Hepatocyte (in vitro differentiated cells): ENCODE measurements around the gene RAB11FIP4. TPM values are rescaled to one million over a fixed set of nuclear protein-coding genes. Genes with fewer than 3 reads are reported as not detected.
A peak's percentile ranks its signal among the peaks of the same experiment; 100 is the strongest.

ENCODE experiments used
- DNase-seq: peaks from one replicate; pipeline ENCODE4 v3.0.0-alpha.2; 2016; ENCODE audit warnings: low spot score
- H2AFZ ChIP-seq: fragments of 200-600 bp; sonication (generic); 2 replicates; pipeline ENCODE4 v1.6.0; 2016; ENCODE audit warnings: antibody characterized with exemption, mild to moderate bottlenecking
- H3K27ac ChIP-seq: fragments of 200-600 bp; sonication (generic); 2 replicates; pipeline ENCODE4 v1.5.1; 2016; ENCODE audit warnings: mild to moderate bottlenecking
- H3K27me3 ChIP-seq: fragments of 200-600 bp; sonication (generic); 2 replicates; pipeline ENCODE4 v1.6.1; 2016
- H3K36me3 ChIP-seq: fragments of 200-600 bp; sonication (generic); replicated peaks from 2 replicates; pipeline ENCODE4 v1.5.1; 2016; ENCODE audit warnings: low read depth; ENCODE audit not compliant: insufficient read depth
- H3K4me1 ChIP-seq: fragments of 200-600 bp; sonication (generic); 2 replicates; pipeline ENCODE4 v1.5.1; 2016; ENCODE audit warnings: mild to moderate bottlenecking, moderate library complexity; ENCODE audit not compliant: insufficient read depth
- H3K4me2 ChIP-seq: fragments of 200-600 bp; sonication (generic); 2 replicates; pipeline ENCODE4 v1.6.0; 2016
- H3K4me3 ChIP-seq: fragments of 200-600 bp; sonication (generic); 2 replicates; pipeline ENCODE4 v1.5.1; 2016; ENCODE audit warnings: mild to moderate bottlenecking
- H3K79me2 ChIP-seq: fragments of 200-600 bp; sonication (generic); 2 replicates; pipeline ENCODE4 v1.6.0; 2017; ENCODE audit warnings: mild to moderate bottlenecking
- H3K9me2 ChIP-seq: fragments of 200-600 bp; sonication (generic); replicated peaks from 2 replicates; pipeline ENCODE4 v1.6.0; 2017; ENCODE audit warnings: mild to moderate bottlenecking; ENCODE audit not compliant: insufficient read depth
- H3K9me3 ChIP-seq: fragments of 200-600 bp; sonication (generic); 2 replicates; pipeline ENCODE4 v1.5.1; 2016; ENCODE audit warnings: low read depth, mild to moderate bottlenecking
- H4K20me1 ChIP-seq: fragments of 200-600 bp; sonication (generic); 2 replicates; pipeline ENCODE4 v1.6.0; 2016; ENCODE audit warnings: mild to moderate bottlenecking; ENCODE audit not compliant: insufficient read depth, poor library complexity, severe bottlenecking
- EZH2 ChIP-seq: fragments of 200-600 bp; sonication (generic); IDR thresholded peaks from 2 replicates; pipeline ENCODE4 v1.6.1; 2016; ENCODE audit warnings: antibody characterized with exemption, mild to moderate bottlenecking, borderline replicate concordance
- EZH2phosphoT487 ChIP-seq: fragments of 200-600 bp; sonication (generic); IDR thresholded peaks from one replicate; pipeline ENCODE4 v1.6.1; 2018; ENCODE audit warnings: antibody characterized with exemption, mild to moderate bottlenecking, low read depth, moderate library complexity; ENCODE audit not compliant: unreplicated experiment, severe bottlenecking
- WGBS: methylation state at CpG from one replicate; pipeline ENCODE4 v1.1.6; 2016; ENCODE audit warnings: low lambda C conversion rate; ENCODE audit errors: missing lambda C conversion rate; 5-methylcytosine and 5-hydroxymethylcytosine counted together
- polyA plus RNA-seq: library from polyadenylated mRNA; unstranded; fragments of >200 nt; fragmentation: Nextera tagmentation; extraction: Ambion mirVana; gene quantifications from 2 replicates; pipeline ENCODE4 v1.2.1, GENCODE V29; 2016
- total RNA-seq: library from RNA; depleted of rRNA; stranded (reverse); fragments of >200 nt; gene quantifications from 2 replicates; pipeline ENCODE4 v1.2.3, GENCODE V29; 2014
- TF ChIP-seq, protein P1 (sequence below): fragments of 200-600 bp; sonication (generic); IDR thresholded peaks from 2 replicates; pipeline ENCODE4 v1.5.1; 2016; ENCODE audit warnings: antibody characterized with exemption, mild to moderate bottlenecking; ENCODE audit not compliant: poor library complexity

Gene RAB11FIP4
- total and polyA plus RNA-seq, 2 experiments from 2014 or later: 25.8 to 35.6 TPM

DNA sequence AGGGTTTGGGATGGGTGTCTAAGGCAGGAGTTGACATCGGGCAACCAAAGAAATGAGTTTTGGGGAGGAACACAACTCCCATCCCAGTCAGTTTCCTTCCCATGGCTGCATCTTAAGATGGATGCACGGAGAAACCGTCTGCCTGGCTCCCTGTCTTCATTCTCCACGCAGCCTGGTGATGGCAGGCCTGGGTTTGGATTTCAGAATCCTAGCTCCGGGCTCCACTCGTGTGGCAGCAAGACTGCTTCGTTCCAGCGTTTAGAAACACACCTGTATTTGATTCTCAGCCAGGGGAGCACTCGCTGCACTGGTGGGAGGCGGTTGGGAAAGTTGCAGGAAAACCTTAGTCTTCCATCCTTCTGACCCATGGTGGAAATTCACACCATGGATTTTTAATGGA lies 141.1 kb downstream of the RAB11FIP4 start:
- H3K27ac ChIP-seq: no peak overlapping the region
- no peaks in the 10 kb centered on the region for H3K9me2 ChIP-seq
- 86% methylated on average over 10 of the region's 10 CpGs for WGBS
- H3K79me2 ChIP-seq: no peaks in the 10 kb centered on the region
- TF ChIP-seq, protein P1, sequence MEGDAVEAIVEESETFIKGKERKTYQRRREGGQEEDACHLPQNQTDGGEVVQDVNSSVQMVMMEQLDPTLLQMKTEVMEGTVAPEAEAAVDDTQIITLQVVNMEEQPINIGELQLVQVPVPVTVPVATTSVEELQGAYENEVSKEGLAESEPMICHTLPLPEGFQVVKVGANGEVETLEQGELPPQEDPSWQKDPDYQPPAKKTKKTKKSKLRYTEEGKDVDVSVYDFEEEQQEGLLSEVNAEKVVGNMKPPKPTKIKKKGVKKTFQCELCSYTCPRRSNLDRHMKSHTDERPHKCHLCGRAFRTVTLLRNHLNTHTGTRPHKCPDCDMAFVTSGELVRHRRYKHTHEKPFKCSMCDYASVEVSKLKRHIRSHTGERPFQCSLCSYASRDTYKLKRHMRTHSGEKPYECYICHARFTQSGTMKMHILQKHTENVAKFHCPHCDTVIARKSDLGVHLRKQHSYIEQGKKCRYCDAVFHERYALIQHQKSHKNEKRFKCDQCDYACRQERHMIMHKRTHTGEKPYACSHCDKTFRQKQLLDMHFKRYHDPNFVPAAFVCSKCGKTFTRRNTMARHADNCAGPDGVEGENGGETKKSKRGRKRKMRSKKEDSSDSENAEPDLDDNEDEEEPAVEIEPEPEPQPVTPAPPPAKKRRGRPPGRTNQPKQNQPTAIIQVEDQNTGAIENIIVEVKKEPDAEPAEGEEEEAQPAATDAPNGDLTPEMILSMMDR: no peak
- TF ChIP-seq EZH2phosphoT487 (no peak), EZH2 (no peak)
- no peaks in the 10 kb centered on the region for H3K9me3 ChIP-seq
- H3K4me3 ChIP-seq: no peak overlapping the region
- no peak overlapping the region for H2AFZ ChIP-seq
- no peak for DNase-seq
- peaks cover 11% of the 10 kb centered on the region for H3K4me1 ChIP-seq
- H4K20me1 ChIP-seq: no peaks in the 10 kb centered on the region
- no peak overlapping the region for H3K4me2 ChIP-seq
- no peaks in the 10 kb centered on the region for H3K27me3 ChIP-seq
- H3K36me3 ChIP-seq: no peaks in the 10 kb centered on the region

DNA sequence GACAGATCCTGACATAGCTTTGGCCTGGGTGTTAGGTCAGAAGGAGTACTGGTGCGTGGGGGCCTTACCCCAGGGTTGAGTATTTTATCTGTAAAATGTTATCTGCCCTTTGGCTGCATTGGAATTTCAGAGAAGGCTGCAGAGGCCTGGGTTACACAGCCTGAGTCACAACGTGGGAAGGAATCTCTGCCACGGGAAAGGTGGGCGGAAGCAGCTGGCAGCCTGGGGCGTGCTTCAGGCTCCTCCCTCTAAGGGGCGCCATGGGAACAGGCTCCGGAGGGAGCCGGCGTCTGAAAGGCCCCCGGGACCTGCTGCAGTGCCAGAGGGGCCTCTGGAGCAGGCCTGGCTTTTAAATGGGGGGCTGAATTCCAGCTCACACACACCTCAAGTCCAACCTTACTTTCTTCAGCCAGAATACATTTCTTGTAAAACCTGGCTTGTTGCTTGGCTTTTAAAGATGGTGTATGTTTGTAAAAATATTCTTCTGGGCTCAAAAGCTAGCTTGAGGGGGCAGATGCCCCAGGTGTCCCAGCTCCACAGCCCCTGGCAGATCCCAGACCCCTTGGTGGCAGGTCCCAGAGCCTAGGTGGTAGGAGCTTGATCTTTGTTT lies 142.2 kb downstream of the RAB11FIP4 start:
- peak; percentile 71 for DNase-seq
- Histone ChIP-seq H3K36me3 (no peaks in the 10 kb centered on the region), H2AFZ (no peak overlapping the region), H3K4me2 (no peak overlapping the region), H3K79me2 (no peaks in the 10 kb centered on the region), H3K4me1 (peaks cover 18% of the 10 kb centered on the region), H3K27ac (peak overlapping the region; percentile 28), H3K4me3 (no peak overlapping the region), H3K9me2 (no peaks in the 10 kb centered on the region), H3K9me3 (no peaks in the 10 kb centered on the region), H4K20me1 (no peaks in the 10 kb centered on the region), H3K27me3 (no peaks in the 10 kb centered on the region)
- no peak for TF ChIP-seq EZH2
- TF ChIP-seq, protein P1: peak; percentile 33
- WGBS: 22% methylated on average over 10 of the region's 10 CpGs

GRCh38 chr17:31534223-31534888 lies 142.9 kb downstream of the RAB11FIP4 start:
- Histone ChIP-seq H3K9me3 (no peaks in the 10 kb centered on the region), H3K27me3 (no peaks in the 10 kb centered on the region), H3K4me3 (no peak overlapping the region), H3K36me3 (no peaks in the 10 kb centered on the region), H3K4me2 (no peak overlapping the region), H4K20me1 (no peaks in the 10 kb centered on the region), H3K79me2 (no peaks in the 10 kb centered on the region), H3K27ac (no peak overlapping the region), H3K9me2 (no peaks in the 10 kb centered on the region), H3K4me1 (peaks cover 18% of the 10 kb centered on the region), H2AFZ (no peak overlapping the region)
- TF ChIP-seq EZH2 (no peak), EZH2phosphoT487 (no peak)
- TF ChIP-seq, protein P1: no peak
- WGBS: 75% methylated on average over 10 of the region's 10 CpGs
- no peak for DNase-seq
